ENCODE measurements around the gene RANBP1. TPM values are rescaled to one million over a fixed set of nuclear protein-coding genes. Genes with fewer than 3 reads are reported as not detected.

Gene RANBP1
- total and polyA plus RNA-seq, 2 of the 13 experiments (the other 11 are each of a cell fraction or from before 2014, with no cell fraction given), result 181 to 492 TPM

- TF ChIP-seq ZNF260 (CRISPR knock-in tag; IDR thresholded peaks at IDR 0.05; ENCODE audit: borderline replicate concordance, low read depth) (no peak), ZNF841 (CRISPR knock-in tag; IDR thresholded peaks at IDR 0.05; ENCODE audit: borderline replicate concordance) (no peak), TEAD3 (CRISPR knock-in tag; optimal IDR thresholded peaks at IDR 0.05; ENCODE audit: borderline replicate concordance) (no peak), ETV5 (CRISPR knock-in tag; IDR thresholded peaks at IDR 0.05; ENCODE audit: borderline replicate concordance) (no peak), ZBTB3 (CRISPR knock-in tag; IDR thresholded peaks at IDR 0.05; ENCODE audit: borderline replicate concordance, low read depth) (no peak), ZNF703 (CRISPR knock-in tag; IDR thresholded peaks at IDR 0.05; ENCODE audit: borderline replicate concordance) (no peak), ARID2 (CRISPR knock-in tag; IDR thresholded peaks at IDR 0.05; ENCODE audit: borderline replicate concordance) (no peak), ATF3 (CRISPR knock-in tag; IDR thresholded peaks at IDR 0.05) (no peak), SALL2 (CRISPR knock-in tag; IDR thresholded peaks at IDR 0.05) (0 out of 2 replicates have a peak, but pooled peaks have one; percentile 19), KLF12 (CRISPR knock-in tag; IDR thresholded peaks at IDR 0.05; ENCODE audit: borderline replicate concordance) (0 out of 2 replicates have a peak, but pooled peaks have one; percentile 4), SAP130 (CRISPR knock-in tag; IDR thresholded peaks at IDR 0.05; ENCODE audit: low read depth) (peak; percentile 37; the same call in 1 of the 2 replicates), ZNF772 (CRISPR knock-in tag; IDR thresholded peaks at IDR 0.05) (peak; percentile 71; the same call in 1 of the 2 replicates), EEA1 (CRISPR knock-in tag; IDR thresholded peaks at IDR 0.05; ENCODE audit: borderline replicate concordance) (no peak), HHEX (CRISPR knock-in tag; IDR thresholded peaks at IDR 0.05) (no peak), ZSCAN20 (CRISPR knock-in tag; IDR thresholded peaks at IDR 0.05; ENCODE audit: borderline replicate concordance) (0 out of 2 replicates have a peak, but pooled peaks have one; percentile 36), ZNF678 (CRISPR knock-in tag; IDR thresholded peaks at IDR 0.05) (no peak), ZFY (CRISPR knock-in tag; IDR thresholded peaks at IDR 0.05) (peak; percentile 33; the same call in 1 of the 2 replicates), SNAPC2 (CRISPR knock-in tag; IDR thresholded peaks at IDR 0.05) (no peak), PATZ1 (CRISPR knock-in tag; IDR thresholded peaks at IDR 0.05) (peak; percentile 45; the same call in 1 of the 2 replicates), NBN (conservative IDR thresholded peaks at IDR 0.05) (no peak), HOXA5 (CRISPR knock-in tag; IDR thresholded peaks at IDR 0.05) (peak; percentile 54; the same call in 1 of the 2 replicates), KLF6 (CRISPR knock-in tag; IDR thresholded peaks at IDR 0.05) (0 out of 2 replicates have a peak, but pooled peaks have one; percentile 9), ZNF143 (CRISPR knock-in tag; IDR thresholded peaks at IDR 0.05) (0 out of 2 replicates have a peak, but pooled peaks have one; percentile 13), REXO4 (CRISPR knock-in tag; IDR thresholded peaks at IDR 0.05; ENCODE audit: borderline replicate concordance) (no peak), NFYC (CRISPR knock-in tag; IDR thresholded peaks at IDR 0.05) (no peak), ASH2L (IDR thresholded peaks at IDR 0.05; ENCODE audit: insufficient read length, low read depth, low read length) (no peak), IRX3 (CRISPR knock-in tag; IDR thresholded peaks at IDR 0.05; ENCODE audit: borderline replicate concordance, low read depth) (no peak), ZNF570 (CRISPR knock-in tag; IDR thresholded peaks at IDR 0.05; ENCODE audit: borderline replicate concordance) (no peak), HNF4A (CRISPR knock-in tag; IDR thresholded peaks at IDR 0.05) (no peak), YY1 (IDR thresholded peaks at IDR 0.05; ENCODE audit: insufficient read depth, insufficient replicate concordance, low read depth, low read length) (peak; percentile 89), ONECUT2 (CRISPR knock-in tag; IDR thresholded peaks at IDR 0.05) (no peak), ZNF17 (CRISPR knock-in tag; IDR thresholded peaks at IDR 0.05) (no peak), ZNF235 (CRISPR knock-in tag; IDR thresholded peaks at IDR 0.05; ENCODE audit: borderline replicate concordance) (peak; percentile 46; the same call in 1 of the 2 replicates)
These were observed 35.5 kb upstream of the RANBP1 start (continued) for GRCh38 chr22:20080445-20080775.
